Hippocampal formation (tissue), 2 donors: ENCODE measurements around the gene CYBA.
"Not testable (repeated sequence)": the region's sequence is repeated elsewhere in the genome, so short reads cannot be mapped to it uniquely, and the experiment has no call there.

Experiments used
- DNase-seq, 2 donors: peaks; one replicate each; lab custom pipeline; 2025; lab: John Stamatoyannopoulos, UW

CYBA gene

DNA sequence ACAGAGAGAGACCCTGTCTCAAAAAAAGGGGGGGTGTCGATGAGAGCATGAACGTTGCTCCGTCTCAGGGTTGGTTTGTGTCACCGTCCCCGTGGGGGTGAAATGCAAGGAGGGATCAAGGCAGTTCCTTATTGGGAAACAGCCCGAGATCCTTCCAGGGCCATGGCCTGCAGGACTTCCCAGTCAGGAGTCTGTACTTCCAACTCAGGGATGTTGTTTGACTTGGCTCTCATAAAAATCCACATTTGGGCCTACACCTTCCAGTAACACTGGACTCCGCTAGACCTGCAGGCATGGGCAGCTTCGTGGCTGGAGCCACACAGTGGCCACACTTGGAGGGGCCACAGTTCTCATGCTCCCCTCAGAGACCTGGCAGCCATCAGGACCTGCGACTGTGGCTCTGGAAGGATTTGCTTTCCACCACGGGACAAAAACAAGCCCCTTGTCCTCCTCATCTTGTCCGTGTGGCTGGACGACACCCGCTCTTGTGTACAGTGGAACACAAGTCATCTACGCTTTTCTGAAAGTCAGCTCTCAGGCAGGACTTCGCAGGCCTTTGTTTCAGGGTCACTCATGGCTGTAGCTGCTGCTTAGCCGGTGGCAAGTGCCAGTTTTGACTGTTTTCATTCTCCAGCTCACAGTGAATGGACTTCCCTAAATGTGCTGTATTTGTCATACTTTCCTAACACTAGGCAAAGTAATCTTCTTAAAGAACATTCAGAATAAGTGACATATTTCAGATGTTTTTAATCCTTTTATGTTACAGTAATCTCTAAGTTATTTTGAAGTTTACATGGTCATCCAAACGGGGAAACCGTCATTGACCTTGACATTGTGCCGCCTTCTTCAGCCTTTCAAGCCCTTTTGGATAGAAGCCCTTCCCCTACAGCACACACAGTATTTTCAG is 36.7 kb downstream of the CYBA start:
- DNase-seq = no peak

DNA sequence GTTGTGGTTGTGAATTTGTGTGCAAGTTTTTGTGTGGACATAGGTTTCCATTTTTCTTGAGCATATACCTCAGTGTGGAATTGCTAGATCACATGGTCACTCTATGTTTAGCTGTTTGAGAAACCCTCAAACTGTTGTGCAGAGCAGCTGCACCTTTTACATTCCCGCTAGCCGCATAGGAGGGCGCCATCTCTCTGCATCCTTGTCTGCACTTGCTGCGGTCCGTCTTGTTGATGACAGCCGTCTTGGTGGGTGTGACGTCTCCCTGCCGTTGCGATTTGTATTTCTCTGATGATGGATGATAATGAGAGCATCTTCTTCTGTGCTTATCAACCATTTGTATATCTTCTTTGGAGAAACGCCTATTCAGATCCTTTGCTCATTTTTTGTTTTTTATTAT is 37.6 kb downstream of the CYBA start:
- no peak for DNase-seq

DNA sequence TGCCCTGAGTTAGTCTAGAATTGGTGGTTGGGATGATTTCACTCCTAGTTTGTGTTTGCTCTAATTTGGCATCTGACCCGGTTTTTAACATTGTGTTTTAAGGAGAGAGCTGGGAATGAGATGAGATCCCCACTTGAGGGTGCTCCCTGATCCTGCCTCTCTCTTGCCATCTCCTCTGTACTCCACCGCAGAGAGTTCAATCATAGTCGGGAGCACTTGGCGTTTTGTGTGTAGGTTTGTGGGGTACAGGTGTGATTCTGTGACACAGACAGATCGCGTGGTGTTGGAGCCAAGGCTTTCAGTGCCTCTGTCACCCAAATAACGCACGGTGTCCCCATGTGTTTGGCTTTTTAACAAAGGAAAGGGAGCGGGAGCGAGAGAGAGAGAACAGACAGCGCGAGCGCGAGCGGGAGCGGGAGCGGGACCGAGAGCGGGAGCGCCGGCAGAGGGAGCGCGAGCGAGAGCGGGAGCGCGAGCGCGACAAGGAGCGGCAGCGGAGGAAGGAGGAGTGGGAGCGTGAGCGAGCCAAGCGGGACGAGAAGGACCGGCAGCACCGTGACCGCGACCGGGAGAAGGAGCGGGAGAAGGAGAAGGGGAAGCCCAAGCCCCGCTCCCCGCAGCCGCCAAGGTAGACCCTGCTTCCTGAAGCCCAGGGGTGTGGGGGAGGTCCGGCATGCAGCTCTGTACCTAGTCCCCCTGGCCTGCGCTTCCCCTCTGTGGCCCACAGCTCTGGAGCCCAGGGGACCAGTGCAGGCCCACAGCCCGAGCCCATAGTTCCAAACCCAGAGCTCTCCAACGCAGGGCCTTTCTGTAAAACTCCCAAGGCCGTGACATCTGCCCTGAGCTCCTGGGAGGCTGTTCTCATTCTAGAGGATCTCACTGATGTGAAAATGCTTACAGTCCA is 39.7 kb downstream of the CYBA start:
- peak in 1 of 2 donors; percentile 20 for DNase-seq

DNA sequence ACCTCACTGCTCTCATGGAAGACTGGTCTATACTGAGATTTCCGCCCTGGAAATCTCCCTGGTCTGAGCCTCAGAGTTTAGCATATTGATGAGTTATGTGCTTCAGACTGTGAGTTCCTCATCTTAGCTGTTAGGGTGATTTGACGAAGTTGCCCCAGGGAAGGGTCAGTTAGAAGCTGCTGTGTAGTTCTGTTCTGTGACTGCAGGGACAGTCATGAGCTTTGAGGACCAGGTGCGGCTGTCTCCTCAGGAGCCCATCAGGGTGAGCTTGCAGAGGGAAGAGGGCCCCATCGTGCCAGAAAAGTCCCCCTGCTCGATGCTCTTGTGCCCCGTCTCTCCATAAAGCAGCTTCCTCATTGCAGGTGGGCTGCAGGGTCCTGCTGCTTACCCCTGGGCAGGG is 40.8 kb downstream of the CYBA start:
- no peak for DNase-seq

DNA sequence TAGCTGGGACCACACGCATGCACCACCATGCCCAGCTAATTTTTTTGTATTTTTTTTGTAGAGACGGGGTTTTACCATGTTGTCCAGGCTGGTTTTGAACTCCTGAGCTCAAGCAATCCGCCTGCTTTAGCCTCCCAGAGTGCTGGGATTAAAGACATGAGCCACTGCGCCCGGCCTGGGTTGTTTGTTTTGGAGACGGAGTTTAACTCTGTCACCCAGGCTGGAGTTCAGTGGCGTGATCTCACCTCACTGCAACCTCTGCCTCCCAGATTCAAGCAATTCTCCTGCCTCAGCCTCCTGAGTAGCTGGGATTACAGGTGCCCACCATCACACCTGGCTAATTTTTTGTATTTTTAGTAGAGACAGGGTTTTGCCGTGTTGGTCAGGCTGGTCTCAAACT is 41.4 kb downstream of the CYBA start:
- not testable (repeated sequence) for DNase-seq

DNA sequence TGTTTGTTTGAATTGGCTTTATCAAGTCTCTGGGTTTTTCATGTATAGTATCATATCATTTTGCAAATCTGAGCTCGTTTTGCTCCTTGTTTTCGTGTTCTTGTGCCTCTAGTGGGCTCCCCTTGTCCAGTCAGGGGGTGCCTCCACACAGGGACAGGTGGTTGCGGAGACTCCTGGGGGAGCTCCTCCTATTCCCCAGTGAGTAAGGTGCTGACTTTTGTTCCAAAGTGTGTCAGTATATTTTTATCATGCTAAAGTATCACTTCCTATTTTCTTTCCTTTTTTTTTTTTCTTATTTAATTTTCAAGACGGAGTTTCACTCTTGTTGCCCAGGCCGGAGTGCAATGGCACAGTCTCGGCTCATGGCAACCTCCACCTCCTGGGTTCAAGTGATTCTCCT is 42.8 kb downstream of the CYBA start:
- DNase-seq = no peak

DNA sequence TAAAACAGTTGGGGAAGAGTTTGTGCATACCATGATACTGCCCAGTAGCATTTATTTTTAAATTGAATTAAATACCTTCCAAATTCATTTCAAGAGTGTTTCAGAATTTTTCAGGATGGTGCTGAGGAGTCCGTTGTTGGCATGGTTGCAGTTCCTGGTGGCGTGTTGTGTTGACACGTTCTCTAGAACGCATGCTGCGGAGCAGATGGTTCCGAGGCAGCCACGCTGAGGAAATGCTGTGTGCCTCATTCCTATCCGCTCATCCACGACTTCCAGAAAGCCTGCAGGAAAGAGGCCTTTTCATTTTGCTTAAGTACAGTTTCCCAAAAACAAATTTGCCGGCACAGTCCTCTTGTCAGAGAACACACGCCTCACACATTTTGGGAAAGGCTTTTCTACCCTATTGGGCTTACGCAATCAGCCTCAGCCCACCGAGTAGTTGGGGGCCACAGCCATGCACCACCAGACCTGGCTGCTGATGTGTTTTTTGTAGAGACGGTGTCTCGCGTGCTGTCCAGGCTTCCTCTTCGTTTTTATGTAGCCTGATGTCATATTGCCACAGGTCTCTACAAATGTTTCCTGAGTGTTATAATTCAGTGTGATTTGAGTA is 44.6 kb downstream of the CYBA start:
- DNase-seq = no peak

DNA sequence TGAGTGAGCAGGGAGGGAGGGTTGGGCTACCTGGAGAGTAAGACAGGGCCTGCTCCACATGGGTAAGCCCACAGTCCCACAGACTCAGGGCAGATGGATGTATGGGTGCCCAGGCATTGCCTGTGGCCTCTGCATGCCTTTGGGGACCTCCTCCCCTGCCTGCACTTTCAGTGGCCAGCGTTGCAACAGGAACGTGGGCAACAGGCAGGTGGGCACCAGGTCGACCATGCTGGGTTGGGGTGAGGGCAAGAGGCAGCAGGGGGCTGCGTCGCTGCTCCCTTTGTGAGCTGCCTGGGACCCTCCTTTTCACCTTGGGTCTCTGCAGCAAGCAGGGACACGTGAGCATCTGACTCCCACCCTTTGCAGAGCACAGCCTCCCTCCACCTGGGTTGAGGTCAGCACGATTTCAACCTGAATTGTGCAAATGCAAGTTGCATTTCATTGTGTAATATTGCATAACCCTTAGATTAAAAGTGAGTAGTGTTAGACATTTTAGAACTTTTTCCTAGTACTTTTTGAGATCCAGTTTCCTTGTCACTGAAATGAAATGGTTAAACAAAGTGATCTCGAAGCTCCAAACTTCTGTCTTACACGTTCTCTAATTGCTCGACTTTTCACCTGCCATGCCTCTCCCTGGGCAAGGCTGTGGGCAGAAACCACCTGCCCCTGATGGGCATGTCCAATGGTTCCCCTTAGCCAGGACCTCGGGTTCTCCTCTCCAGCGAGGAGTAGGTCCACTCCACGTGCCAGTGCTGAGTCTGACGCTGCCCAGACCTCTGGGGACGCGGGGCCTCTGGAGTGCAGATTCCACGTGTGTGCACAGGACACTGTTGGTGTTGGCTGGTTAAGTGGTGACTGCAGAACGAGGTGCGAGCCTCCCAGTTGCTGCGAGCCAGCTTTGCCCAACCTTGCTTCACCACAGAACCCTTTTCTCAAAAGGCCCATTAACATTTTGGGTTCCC is 45.4 kb downstream of the CYBA start:
- no peak for DNase-seq

DNA sequence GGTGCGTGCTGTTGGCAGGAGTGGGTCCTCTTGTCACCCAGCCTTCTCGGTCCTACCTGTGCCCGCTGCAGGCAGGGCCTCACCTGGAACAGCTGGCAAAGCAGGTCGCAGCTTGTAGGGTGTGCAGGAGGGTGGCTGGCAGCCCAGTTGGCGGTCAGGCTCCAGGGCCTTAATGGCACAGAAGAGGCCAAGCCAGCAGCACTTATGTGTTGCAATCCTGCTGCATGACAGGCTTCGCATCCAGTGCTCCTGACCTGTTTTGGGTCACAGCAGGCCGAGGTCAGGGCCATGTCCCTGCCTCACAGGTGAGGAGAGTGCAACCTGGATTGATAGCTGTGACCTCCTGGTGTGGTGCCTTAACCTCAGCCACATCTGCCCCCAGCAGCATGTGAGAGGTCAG is 48.8 kb downstream of the CYBA start:
- DNase-seq = no peak

DNA sequence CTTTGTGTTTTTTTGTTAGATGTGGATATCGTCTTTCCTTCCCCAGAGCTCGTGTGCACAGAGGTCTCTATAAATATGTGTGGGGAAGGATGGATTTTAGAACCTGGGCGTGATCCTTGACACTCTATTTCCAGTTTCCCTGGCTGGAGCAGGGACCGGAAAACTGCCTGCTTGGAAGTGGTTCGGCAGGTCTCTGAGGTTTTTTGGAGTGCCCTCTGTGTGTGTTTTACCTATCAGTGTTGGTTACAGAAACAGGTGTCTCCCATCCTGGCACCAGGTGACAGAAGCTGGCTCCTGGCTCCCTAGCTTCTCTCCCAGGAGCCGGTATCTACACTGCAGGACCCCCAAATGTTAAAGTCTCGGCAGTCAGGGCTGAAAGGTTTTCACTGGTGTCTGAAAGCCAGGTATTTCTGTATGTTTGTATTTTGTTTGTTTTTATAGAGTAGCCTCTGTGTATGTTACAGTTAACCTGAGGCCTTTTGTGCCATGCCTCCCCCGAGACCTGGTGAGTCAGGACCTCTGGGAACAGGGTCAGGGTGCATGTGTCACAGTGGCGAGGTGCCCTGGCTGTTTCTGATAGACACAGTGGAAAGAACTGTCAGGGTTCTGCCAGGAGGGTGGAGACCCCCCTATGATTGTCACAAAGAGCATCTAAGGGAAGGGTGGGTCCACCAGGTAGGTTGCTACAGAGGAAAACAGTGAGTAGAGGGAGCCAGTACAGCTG is 49.4 kb downstream of the CYBA start:
- DNase-seq = no peak

DNA sequence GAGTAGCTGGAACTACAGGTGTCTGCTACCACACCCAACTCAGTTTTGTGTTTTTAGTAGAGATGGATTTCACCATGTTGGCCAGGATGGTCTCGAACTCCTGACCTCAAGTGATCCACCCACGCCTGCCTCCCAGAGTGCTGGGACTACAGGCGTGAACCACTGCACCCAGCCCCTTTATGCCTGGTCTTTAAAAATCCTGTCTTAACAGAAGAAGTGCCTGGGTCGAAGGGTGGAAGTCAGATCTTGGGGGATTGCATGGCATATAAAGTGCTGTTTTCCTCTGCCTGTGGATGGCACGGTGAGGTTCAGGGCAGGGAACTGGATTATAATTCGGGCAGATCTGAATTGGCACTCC is 50.3 kb downstream of the CYBA start:
- DNase-seq = no peak

DNA sequence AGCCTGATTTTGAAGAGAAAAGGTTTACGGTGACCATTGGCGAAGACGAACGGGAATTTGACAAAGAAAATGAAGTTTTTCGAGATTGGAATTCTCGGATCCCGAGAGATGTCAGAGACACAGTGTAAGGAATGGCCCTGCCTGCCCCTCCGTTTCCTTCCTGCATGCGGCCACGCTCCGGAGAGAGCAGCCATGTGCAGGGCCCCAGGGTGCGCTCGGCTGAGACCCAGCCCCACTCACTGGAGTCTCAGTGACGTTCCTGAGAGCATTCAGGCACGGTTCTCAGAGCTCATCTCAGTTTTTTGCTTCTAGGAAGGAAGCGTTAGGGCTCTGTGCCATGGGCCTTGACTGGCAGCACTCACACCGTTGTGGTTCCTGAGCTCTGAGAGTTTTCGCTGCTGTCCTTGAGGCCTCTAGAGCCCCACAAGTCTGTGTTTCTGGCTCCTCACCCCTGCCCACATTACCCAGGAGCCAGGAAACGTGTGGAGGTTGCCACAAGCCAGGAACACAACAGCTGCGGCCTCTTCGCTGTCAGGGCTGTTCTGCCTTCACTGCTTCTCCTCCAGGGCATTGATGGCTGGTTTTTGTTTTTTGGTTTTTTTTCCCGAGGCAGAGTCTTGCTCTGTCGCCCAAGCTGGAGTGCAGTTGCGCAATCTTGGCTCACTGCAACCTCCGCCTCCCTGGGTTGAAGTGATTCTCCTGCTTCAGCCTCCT is 50.9 kb downstream of the CYBA start:
- DNase-seq = no peak

DNA sequence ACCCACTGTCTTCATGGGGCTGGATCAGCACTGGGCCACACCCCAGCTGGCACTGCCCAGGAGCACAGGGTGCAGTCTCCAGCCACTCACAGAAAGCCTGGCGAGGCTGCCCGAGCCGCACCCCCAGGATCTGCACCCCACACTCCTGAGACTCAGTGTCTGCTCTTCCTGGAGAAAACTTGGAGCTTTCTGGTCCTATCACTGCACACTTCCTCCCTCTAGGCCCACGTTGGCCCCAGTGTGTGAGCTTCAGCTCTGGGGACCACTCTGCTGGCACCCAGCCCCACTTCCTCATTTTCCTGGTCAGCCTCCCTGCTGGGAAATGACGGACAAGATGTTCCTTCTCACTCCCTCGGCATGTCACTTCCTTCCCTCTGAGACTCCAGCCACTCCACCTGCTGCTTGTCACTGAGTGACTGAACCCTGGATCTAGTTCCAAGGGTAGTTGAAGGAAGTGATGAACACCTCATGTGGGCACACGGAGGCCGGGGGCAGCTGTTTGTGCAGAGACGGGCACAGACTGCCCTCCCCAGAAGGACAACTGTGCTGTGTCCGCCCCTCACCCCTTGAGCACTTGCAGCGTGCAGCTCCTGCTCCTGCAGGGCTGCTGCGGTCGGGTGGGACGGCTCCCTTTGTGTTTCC is 51.6 kb downstream of the CYBA start:
- peak; percentile 36 to 49 for DNase-seq

DNA sequence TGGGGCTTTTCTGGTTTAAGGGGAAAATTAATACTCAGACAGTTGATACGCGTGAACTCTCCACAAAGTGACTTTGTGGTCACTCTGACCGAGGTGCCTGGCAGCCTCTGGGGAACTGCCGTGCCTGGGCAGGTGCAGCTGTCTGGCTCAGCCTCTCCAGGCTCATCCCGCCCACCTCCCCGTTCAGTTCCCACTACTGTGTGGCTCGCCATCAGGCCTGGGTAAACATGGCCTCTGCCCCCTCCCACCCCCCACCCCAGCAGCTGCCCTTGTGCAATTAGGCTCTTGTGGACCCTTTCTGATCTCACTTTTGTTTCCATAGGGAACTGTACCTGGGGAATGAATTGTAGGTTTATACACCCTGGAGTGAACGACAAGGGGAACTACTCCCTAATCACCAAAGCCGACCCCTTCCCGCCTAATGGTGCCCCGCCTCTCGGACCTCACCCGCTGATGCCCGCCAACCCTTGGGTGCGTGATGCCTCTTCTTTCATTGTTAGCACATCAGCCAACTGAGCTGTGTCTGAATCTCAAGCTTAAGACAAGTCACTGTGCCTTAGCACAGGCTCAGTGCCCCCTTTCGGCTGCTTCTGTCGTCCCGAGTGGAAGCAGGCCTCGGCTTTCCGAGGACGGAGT is 52.9 kb downstream of the CYBA start:
- DNase-seq = no peak

DNA sequence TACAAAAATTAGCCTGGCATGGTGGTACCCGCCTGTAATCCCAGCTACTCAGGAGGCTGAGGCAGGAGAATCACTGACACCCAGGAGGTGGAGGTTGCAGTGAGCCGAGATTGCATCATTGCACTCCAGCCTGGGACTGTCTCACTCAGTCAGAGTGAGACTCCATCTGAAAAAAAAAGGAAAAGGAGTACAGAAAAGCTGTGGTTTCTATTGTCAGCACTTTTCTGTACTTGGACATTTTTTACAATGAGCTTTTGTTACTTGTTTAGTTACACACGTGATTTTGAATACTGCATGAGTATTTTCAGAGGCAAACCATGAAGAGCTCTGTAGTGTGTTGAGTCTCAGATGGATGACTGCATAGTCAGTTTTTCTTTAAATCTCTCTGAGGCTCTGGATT is 54.4 kb downstream of the CYBA start:
- DNase-seq = peak in 1 of 2 donors; percentile 77

DNA sequence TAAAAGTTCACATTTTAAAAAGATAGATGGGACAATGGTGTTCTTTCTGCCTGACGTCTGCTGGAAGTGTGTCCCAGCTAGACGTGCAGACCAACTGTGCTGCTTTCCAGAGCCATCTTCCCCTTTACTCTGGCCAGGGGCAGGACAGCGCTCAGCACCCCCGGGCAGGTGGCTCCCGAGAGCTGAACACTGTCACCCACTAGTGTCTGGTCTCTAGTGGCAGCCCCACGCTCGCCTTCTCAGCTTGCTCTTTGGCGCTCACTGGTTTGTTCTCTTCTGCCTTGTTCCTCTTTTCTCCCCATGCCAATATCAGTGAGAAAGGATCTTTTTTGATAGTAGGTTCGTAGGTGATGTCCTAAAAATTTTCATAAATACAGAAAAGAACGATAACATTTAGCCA is 54.9 kb downstream of the CYBA start:
- no peak for DNase-seq

DNA sequence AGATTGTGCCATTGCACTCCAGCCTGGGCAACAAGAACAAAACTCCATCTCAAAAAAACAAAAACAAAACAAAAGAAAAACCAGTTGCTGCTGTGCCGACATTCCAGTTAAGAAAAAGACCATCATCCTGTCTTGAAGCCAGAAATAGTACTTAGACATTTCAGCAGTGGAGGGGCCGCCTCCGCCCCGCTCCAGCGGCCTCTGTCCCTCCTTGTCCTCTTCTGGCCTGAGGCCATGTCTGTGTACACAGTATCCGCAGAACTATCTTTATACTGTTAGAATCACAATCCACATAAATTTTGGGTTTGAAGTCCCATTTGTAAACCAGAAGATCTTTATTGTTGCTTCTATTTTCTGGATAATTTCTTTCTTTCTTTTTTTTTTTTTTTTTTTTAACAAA is 55.8 kb downstream of the CYBA start:
- no peak for DNase-seq

DNA sequence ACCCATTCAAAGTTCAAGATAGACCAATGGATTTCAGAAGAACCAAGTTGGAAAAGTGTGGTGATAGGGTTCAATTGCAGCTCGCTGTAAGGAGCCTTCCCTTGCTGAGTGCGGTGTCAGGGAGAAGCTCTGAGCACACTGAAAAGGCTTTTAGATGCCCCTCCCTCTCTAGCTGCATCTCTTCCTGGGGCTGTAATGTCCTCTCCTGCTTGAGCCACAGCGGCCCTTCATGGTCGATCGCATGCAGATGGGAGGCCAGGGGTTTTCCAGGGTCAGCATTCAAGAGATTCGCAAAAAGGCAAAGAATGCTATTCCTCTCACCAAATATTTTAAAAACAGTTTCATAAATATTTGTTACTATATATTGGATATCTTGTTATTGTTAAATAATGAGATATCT is 56.9 kb downstream of the CYBA start:
- DNase-seq = no peak

DNA sequence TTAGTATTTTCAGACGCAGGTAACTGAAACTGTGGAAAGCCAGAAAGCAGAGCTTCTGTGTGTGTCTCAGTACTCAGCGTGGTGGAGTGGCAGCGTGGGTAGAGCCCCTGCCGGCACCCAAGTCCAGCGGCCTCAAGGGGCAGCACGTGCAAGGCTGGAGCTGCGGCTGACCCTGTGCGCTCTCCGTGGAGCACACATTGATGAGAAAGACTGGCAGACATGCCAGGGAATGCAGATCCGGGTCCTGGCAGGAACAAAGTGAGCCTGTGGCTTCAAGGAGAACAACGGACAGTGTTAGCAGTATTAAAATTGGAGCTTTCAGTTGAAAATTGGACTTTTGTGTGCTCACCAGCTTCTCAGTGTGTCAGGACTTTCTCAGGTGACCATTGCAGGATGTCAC is 57.4 kb downstream of the CYBA start:
- peak; percentile 49 to 54 for DNase-seq
